ENCODE measurements around the gene ADNP.

ADNP gene

DNA sequence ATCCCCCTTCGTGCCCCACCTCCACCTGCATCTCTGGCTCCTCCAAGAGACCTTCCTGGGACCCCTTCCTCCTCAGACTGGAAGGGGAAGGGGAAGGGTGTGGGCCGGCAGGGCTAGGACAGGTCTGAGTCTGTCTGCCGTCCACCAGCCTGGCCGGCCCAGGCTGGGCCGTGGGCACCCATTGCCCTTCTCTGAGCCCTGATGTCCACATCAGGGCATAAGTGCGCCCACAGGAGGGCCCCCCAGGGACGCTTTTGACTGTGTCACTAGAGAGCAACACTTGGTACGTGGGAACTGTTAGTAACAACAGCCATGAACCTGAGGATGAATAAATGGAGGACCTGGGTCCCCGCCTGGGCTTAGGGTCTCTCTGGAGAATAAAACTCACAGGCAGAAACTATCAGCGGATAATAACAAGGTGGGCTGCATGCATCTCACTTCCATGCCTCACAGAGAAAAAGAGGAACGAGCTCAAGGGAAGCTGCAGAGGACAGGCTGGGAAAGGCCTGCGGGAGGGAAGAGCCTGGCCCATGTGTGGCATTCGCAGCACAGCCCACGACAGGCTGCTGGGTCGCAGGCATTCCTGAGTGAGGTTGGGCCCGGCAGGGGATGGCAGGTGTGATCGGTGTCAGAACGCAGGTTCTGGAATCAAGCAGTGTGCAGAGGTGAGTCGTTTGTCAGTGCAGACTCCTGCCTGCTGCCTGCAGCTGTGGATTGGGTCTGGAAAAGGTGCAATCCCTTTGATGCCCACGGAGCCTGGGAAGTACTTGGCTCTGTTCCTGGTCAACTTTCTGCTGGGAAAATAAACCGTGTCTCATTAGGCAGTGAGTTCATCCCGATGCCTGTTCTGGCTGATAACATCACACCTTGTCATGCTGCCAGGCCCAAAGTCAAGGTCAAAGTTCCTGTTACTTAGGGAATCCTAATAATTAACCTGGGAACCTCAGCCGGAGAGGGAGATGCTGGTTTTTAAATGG lies 75.5 kb downstream of the ADNP start:
- H3K36me3 ChIP-seq, result no peaks in the 10 kb centered on the region
- TF ChIP-seq, protein P1, sequence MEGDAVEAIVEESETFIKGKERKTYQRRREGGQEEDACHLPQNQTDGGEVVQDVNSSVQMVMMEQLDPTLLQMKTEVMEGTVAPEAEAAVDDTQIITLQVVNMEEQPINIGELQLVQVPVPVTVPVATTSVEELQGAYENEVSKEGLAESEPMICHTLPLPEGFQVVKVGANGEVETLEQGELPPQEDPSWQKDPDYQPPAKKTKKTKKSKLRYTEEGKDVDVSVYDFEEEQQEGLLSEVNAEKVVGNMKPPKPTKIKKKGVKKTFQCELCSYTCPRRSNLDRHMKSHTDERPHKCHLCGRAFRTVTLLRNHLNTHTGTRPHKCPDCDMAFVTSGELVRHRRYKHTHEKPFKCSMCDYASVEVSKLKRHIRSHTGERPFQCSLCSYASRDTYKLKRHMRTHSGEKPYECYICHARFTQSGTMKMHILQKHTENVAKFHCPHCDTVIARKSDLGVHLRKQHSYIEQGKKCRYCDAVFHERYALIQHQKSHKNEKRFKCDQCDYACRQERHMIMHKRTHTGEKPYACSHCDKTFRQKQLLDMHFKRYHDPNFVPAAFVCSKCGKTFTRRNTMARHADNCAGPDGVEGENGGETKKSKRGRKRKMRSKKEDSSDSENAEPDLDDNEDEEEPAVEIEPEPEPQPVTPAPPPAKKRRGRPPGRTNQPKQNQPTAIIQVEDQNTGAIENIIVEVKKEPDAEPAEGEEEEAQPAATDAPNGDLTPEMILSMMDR (IDR thresholded peaks at IDR 0.05), result no peak
- H3K4me3 ChIP-seq (ENCODE audit: low read depth in 1 of 2, low read length in 1 of 2), result no peak overlapping the region
- no peaks in the 10 kb centered on the region for H3K9me3 ChIP-seq
- H3K4me1 ChIP-seq (ENCODE audit: control insufficient read depth in 1 of 2, insufficient read depth in 1 of 2, low read depth in 1 of 2, low read length in 1 of 2), result no peaks in the 10 kb centered on the region
- no peak overlapping the region for H3K27ac ChIP-seq
- no peaks in the 10 kb centered on the region for H3K27me3 ChIP-seq

DNA sequence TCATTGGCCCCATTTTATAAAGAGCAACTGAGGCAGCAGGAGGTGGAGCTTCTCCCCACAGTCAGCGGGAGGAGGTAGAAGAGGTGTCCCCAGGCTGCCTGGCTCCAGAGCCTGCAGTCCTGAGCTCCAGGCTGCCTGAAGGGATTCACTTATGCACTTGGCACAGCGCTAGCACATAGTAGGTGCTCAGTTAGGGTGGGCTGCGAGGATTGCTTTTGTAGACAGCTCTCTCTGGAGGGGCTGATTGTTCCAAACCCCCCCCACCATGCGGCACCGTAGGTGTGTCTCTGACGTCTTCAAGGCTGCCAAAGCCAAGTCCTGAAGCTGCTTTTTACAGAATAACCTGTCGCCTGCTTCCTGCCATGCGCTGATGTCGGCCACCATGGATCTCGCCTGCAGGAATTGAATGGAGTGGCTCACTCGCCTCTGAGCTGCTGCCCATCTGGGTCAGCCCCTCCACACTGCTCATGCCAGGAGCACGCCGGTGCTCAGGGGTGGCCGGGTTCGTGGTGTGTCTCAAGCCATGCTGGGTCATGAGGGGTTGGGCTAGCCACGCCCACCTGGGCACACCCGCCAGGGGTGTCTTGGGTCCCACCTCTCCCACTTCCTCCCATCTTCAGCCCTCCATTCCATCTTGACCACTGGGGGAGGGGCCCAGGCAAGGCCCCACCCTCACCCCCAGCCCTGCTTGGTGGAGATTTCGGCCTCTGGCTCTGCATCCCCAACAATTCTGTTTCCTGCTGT lies 76.6 kb downstream of the ADNP start:
- TF ChIP-seq, protein P1 (IDR thresholded peaks at IDR 0.05), result no peak
- no peak overlapping the region for H3K27ac ChIP-seq
- no peaks in the 10 kb centered on the region for H3K27me3 ChIP-seq
- H3K9me3 ChIP-seq, result no peaks in the 10 kb centered on the region
- no peak overlapping the region for H3K4me3 ChIP-seq (ENCODE audit: low read depth in 1 of 2, low read length in 1 of 2)
- no peaks in the 10 kb centered on the region for H3K4me1 ChIP-seq (ENCODE audit: control insufficient read depth in 1 of 2, insufficient read depth in 1 of 2, low read depth in 1 of 2, low read length in 1 of 2)
- no peaks in the 10 kb centered on the region for H3K36me3 ChIP-seq

DNA sequence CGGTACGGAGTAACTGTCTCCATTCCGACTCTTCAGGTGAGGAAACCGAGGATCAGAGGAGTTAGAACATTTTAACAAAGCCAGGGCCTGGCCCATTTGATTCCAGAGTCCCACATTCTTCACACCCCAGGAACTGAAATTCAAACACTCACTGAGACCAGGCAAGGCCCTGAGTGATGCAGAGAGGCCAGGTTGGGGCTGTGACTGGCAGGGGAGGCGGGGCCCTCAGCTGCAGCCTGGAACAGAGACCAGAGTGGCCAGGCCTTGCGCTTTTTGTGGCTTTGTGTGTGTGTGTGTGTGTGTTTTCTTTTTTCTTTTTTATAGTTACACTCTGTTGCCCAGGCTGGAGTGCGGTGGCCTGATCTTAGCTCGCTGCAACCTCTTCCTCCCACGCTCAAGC lies 79.2 kb downstream of the ADNP start:
- Histone ChIP-seq H3K27me3 (no peaks in the 10 kb centered on the region), H3K4me3 (ENCODE audit: low read depth in 1 of 2, low read length in 1 of 2) (no peak overlapping the region), H3K9me3 (no peaks in the 10 kb centered on the region), H3K27ac (no peak overlapping the region), H3K4me1 (ENCODE audit: control insufficient read depth in 1 of 2, insufficient read depth in 1 of 2, low read depth in 1 of 2, low read length in 1 of 2) (no peaks in the 10 kb centered on the region), H3K36me3 (no peaks in the 10 kb centered on the region)
- TF ChIP-seq, protein P1 (IDR thresholded peaks at IDR 0.05), result no peak

DNA sequence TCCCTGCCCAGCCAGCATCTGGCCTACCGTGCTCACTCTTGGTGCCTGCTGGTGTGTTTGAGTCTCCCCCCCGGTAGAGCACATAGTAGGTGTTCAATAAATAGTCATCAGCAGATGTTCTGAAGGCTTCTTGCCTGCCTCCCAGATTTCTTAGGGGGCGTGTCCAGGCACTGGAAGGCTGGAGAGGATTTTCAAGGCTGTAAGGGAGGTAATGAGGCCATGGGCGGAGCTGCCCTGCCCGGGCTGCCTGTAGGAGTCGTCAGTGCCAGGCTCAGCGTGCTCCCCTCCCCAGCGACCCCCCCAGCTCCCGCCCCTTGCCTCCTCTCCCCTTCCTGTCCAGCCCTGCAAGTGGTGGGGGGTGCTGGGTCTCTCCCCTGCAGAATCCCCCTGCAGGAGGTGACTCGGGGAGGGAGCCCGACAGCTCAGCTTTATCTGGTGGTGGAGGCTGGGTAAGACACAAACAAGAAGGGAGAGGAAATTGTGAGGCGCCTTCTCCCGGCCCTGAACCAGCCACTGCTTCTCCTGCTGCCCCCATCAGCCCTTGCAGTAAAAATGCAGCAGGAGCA lies 80.4 kb downstream of the ADNP start:
- no peak overlapping the region for H3K27ac ChIP-seq
- no peaks in the 10 kb centered on the region for H3K27me3 ChIP-seq
- TF ChIP-seq, protein P1 (IDR thresholded peaks at IDR 0.05), result no peak
- no peaks in the 10 kb centered on the region for H3K36me3 ChIP-seq
- no peaks in the 10 kb centered on the region for H3K9me3 ChIP-seq
- H3K4me1 ChIP-seq (ENCODE audit: control insufficient read depth in 1 of 2, insufficient read depth in 1 of 2, low read depth in 1 of 2, low read length in 1 of 2), result no peaks in the 10 kb centered on the region
- H3K4me3 ChIP-seq (ENCODE audit: low read depth in 1 of 2, low read length in 1 of 2), result no peak overlapping the region

DNA sequence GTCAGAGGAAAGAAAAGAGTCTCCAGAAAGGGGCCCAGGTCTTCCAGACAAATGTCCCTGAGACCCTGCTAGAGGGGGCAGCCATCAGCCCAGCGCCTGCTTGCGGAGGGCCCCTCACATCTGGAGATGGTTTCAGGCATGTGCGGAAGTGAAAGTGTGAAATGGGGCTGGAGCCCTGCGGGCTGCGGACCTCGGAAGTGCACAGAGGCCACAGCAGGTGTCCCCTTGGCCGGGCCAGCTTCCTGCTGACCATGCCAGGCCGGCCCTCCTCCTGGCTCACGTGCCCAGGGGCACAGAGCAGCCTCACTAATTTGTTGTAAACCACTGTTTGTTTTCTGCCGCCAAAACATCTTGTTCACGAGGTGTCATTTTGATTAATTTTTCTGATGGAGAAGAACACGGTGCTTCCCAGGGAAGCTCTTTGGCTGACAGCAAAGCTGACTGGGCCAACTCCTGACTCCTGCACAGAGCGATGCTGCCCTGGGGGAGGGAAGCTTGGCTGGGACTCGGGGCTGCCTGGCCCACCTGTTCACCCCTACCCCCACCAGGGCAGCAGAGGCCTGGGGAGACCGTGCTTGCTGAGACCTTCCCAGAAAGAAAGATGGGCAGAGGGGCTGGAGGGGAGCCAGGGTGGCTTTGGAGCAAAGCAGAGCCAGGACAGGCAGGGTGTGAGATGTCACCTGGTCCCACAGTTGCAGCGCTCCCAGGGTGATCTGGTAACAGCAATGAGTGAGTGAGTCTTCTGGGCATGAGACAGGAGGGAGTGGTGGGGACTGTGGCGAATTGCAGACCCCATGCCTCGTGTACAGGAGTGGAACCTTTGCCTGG lies 82.2 kb downstream of the ADNP start:
- Histone ChIP-seq H3K9me3 (no peaks in the 10 kb centered on the region), H3K4me1 (ENCODE audit: control insufficient read depth in 1 of 2, insufficient read depth in 1 of 2, low read depth in 1 of 2, low read length in 1 of 2) (no peaks in the 10 kb centered on the region), H3K4me3 (ENCODE audit: low read depth in 1 of 2, low read length in 1 of 2) (no peak overlapping the region), H3K27ac (no peak overlapping the region), H3K27me3 (no peaks in the 10 kb centered on the region), H3K36me3 (no peaks in the 10 kb centered on the region)
- TF ChIP-seq, protein P1 (IDR thresholded peaks at IDR 0.05), result no peak

Measured in neutrophil (primary cell).